D721Med (cell line): ENCODE data around the gene PTGR3.
A peak's percentile ranks its signal among the peaks of the same experiment; 100 is the strongest.

ENCODE experiments used
- DNase-seq: peaks from one replicate; pipeline ENCODE4 v3.0.0; 2011; ENCODE audit warnings: low spot score; ENCODE audit not compliant: insufficient read length
- FAIRE-seq: peaks from 2 replicates; lab custom pipeline; 2011; peaks lifted over from hg19 to GRCh38; lab: Jason Lieb, UNC
- TF ChIP-seq, protein P1 (sequence below): IDR thresholded peaks from 2 replicates; pipeline ENCODE4 v1.5.1; 2012; ENCODE audit warnings: mild to moderate bottlenecking, control low read depth; ENCODE audit not compliant: insufficient read depth; ENCODE audit errors: missing control alignments

PTGR3 gene

DNA sequence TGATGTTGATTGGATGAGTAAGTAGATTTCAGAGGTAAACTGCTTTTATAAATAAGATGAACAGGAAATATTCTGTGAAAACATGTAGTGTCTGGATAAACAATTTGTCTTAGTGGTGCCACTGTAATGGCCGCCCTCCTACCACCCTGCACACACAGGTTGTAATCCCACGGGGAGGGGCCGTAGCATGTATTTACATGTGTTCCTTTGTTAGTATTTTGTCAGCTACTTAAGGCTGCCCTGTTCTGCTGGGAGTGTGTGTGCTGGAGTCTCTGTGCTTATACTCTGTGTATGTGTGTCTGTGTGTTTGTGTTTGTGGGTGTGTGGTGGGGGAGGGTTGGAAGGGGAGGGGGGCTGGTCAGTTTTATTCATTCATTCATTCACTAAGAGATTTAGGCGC is 6.7 kb upstream of the PTGR3 start:
- no peak for DNase-seq
- TF ChIP-seq, protein P1, sequence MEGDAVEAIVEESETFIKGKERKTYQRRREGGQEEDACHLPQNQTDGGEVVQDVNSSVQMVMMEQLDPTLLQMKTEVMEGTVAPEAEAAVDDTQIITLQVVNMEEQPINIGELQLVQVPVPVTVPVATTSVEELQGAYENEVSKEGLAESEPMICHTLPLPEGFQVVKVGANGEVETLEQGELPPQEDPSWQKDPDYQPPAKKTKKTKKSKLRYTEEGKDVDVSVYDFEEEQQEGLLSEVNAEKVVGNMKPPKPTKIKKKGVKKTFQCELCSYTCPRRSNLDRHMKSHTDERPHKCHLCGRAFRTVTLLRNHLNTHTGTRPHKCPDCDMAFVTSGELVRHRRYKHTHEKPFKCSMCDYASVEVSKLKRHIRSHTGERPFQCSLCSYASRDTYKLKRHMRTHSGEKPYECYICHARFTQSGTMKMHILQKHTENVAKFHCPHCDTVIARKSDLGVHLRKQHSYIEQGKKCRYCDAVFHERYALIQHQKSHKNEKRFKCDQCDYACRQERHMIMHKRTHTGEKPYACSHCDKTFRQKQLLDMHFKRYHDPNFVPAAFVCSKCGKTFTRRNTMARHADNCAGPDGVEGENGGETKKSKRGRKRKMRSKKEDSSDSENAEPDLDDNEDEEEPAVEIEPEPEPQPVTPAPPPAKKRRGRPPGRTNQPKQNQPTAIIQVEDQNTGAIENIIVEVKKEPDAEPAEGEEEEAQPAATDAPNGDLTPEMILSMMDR = no peak
- no peak for FAIRE-seq

DNA sequence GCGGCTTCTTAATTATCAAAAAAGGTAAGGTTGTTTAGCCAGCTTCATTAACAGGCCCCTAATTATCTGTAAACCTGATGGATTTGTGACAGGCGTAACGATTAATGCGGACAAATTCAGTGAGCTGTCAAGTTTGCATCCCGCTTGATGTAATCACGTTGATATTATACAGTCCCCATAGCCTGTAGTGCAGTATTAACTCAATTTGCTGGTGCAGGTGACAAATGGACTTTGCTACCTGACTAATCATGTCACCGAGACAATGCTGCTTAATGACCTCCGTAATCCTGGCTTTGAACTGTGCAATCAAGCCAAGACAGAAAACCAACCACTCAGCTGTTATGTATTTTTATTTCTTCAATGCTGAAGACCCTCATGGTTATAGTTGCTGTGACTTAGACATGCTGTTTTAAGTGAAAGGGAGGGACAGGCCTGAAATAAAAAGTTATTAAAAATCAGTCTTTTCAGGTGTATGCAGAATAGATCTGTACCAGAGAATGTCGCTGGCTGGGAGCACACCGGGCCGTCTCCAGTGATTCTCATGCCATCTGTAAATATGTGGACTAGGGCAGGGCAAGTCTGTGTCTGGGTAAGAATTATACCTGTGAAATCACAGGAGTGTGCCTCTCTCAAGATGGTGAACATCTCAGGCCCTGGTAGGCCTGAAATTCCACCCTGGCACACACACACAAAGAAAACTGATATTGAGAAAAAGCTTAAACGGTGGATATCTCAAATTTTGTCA is 6.0 kb upstream of the PTGR3 start:
- TF ChIP-seq, protein P1 = no peak
- DNase-seq (no peak), FAIRE-seq (peak; percentile 100)

DNA sequence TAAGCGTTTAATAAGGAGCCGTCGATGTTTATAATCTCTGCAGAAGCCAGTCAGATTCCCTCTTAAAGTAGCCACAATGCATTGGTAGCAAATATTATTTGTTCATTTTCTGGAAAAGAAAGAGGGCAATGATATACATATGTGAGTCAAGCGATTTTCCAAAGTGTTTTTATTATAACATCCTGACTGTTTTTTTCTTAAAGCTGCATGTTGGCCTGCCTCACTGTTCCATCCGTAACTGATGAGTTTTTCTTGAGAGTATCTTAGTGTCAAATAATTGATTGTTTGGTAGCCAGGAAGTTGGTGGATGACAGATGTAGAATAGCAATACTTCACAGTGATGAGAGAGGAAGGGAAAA is 5.4 kb upstream of the PTGR3 start:
- DNase-seq (no peak), FAIRE-seq (no peak)
- TF ChIP-seq, protein P1 = no peak

DNA sequence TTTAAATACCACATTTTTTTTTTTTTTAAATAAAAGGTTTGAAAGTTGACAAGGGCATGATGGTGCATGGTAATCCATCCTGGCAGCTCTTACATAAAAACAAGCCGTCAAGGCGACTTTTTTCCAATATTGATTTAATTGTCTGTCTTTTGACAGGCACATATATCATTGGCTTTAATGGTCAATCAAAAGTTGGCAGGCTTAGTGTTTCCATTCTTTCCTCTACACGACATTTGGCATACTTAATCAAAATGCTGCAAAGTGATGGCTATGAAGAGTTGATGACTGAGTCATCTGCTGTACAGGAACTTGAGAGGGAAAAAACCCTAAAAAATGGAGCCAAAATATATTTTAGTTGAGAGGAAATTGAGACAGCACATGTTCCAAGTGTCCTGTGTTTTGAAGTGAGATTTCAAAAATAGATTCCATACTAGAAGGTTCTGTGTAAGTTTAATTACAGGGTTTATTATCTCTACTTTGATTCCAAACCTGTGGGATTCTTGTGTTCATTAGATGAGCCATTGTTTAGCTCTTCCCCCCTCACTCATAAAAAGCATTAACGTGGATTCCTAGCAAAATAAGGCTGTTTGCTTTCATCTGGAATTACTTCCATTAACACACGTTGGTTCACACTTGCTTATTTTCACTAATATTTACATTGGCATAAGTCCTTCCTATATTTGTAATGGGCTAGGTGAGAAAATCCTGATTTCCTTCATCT is 4.8 kb upstream of the PTGR3 start:
- TF ChIP-seq, protein P1 = no peak
- DNase-seq (no peak), FAIRE-seq (no peak)

DNA sequence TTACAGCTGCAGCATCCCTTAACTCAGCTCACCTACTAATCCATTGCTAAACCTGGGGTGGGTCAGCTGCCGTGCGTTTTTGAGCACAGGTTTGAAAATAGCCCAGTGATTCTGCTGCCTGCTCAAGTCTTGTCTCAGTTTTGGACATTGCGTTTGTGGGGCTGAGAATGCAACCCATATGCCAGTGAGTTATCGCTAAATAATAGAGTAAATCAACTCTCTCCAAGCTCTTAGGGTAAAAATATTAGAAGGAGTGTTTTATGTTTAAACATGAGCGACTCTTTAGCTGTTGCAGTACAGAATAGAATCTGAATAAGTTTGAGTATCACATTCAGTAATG is 3.8 kb upstream of the PTGR3 start:
- no peak for FAIRE-seq
- DNase-seq = no peak
- TF ChIP-seq, protein P1 = no peak

DNA sequence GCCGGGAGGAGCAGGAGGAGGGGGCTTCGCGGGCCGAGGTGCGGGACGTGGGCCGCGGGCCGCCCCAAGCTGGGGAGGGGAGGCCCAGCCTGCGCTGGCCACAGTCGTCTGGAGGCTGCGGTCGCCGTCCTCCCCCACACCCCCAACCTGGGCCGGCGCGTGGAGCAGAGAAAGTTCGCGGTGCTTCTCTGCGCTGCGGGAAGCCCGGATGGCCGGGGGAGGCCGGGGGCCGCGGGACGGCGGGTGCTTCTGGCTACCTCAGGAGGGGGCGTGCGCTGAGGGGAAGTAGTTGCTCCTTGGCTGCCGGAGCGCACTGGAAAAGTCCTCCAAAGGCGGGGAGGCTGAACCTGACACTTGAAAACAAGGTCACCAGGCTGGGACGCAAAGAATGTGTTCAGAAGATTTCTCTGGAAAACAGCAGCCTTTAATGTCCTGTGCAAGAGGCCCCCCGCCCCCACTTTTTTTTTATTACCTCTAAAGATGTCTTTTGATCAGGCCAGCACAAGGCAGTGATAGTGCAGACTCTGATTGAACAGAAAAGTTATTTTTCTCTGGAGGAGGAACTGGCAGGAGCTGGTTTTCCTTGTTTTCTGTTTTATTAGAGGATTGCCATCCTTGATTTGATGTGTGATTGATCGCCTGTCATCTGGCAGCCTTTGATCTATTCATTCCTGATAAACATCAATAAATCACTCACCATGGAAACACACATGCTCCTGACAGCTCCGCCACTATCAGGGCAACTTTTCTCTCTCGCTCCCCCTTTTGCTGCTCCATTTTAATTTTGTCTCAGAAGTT is 3.2 kb upstream of the PTGR3 start:
- FAIRE-seq = peak; percentile 11
- DNase-seq = no peak
- TF ChIP-seq, protein P1 = no peak
